Heart left ventricle (tissue), 13 donors: ENCODE measurements around the gene MYO16.

ENCODE experiments used
- CTCF ChIP-seq, 12 donors: fragments of 200-600 bp; sonication (generic) in 4 of 12; IDR thresholded peaks; one replicate each; pipeline versions ENCODE4 v1.5.0 to v1.8.0; 2018 to 2022; ENCODE audit warnings: antibody characterized with exemption in 12 of 12, mild to moderate bottlenecking in 5 of 12
- POLR2A ChIP-seq, 2 donors: fragments of 450-650 bp; IDR thresholded peaks; one replicate each; pipeline ENCODE4 v1.6.1; 2017; ENCODE audit warnings: antibody characterized with exemption in 2 of 2, mild to moderate bottlenecking in 2 of 2, moderate library complexity in 2 of 2
- donor health status: ischemic (EF 13 %, LVEDD 7.1; RV severe dilation, severe dysfunction).
- donor health status: DM: no; HTN: yes; CAD: no.
- donor health status: DM: no; HTN: no; CAD: no.
- donor health status: ischemic (EF 25% LVEDD 6.9; RV normal size, moderate dysfunction).
- donor health status: ischemic (EF 25% LVEDD 5.7; RV mildly dilated, moderate dysfunction).
- donor health status: ischemic (EF 35%, LVEDD 5.7; RV mildly dilated, moderate dysfunction).
- donor health status: nonischemic (EF 11% LVEDD 7.7; RV severe dilation, severe dysfunction).
- donor health status: DM: yes; HTN: yes; CAD: no.
- donor health status: PGD.
- donor health status: ischemic (EF 29% LVEDD 5.4; RV normal size, mild dysfunction).
- donor health status: nonischemic (EF 23%, LVEDD 6.1; RV moderate dilation, normal function).

- TF ChIP-seq CTCF (IDR thresholded peaks at IDR 0.05) (no peak), POLR2A (IDR thresholded peaks at IDR 0.05) (no peak)
Observed at GRCh38 chr13:108944760-108945159, 315.3 kb downstream of the MYO16 start.
